Stimulated activated CD4-positive, alpha-beta T cell treated with anti-CD3 and anti-CD28 coated beads, Interleukin-15, amount 100 ng/mL, for 48 hours (primary cell): ENCODE data around the gene ADTRP.

Experiments used
- DNase-seq, 2 donors: peaks; one replicate each; pipeline ENCODE4 v3.0.0-alpha.2; 2020; ENCODE audit warnings: low read depth in 2 of 2

ADTRP gene

GRCh38 chr6:11773013-11773412 lies 5.6 kb downstream of the ADTRP start:
- DNase-seq, result no peak

GRCh38 chr6:11772109-11772825 lies 6.3 kb downstream of the ADTRP start:
- DNase-seq, result no peak

- DNase-seq, result no peak
Measured at GRCh38 chr6:11771473-11772048, 7.0 kb downstream of the ADTRP start.

GRCh38 chr6:11770546-11771466 lies 7.8 kb downstream of the ADTRP start:
- no peak for DNase-seq

GRCh38 chr6:11769811-11770545 lies 8.6 kb downstream of the ADTRP start:
- no peak for DNase-seq

GRCh38 chr6:11769244-11769643 lies 9.4 kb downstream of the ADTRP start:
- no peak for DNase-seq

GRCh38 chr6:11767978-11768756 lies 10.4 kb downstream of the ADTRP start:
- DNase-seq, result no peak

- DNase-seq, result no peak
Measured at GRCh38 chr6:11767458-11767857, 11.1 kb downstream of the ADTRP start.

GRCh38 chr6:11766589-11767450 lies 11.8 kb downstream of the ADTRP start:
- DNase-seq, result no peak

GRCh38 chr6:11766043-11766442 lies 12.6 kb downstream of the ADTRP start:
- no peak for DNase-seq

- no peak for DNase-seq
Measured at GRCh38 chr6:11764250-11764604, 14.4 kb downstream of the ADTRP start.

- no peak for DNase-seq
Measured at GRCh38 chr6:11763460-11764249, 14.9 kb downstream of the ADTRP start.

GRCh38 chr6:11762794-11763459 lies 15.7 kb downstream of the ADTRP start:
- DNase-seq, result no peak

GRCh38 chr6:11761744-11762620 lies 16.6 kb downstream of the ADTRP start:
- no peak for DNase-seq

- no peak for DNase-seq
Measured at GRCh38 chr6:11760015-11760473, 18.6 kb downstream of the ADTRP start.

GRCh38 chr6:11758878-11759277 lies 19.7 kb downstream of the ADTRP start:
- DNase-seq, result no peak

GRCh38 chr6:11756726-11757125 lies 21.9 kb downstream of the ADTRP start:
- no peak for DNase-seq

GRCh38 chr6:11756292-11756691 lies 22.3 kb downstream of the ADTRP start:
- no peak for DNase-seq
